ENCODE results near the gene DRD1.

GRCh38 chr5:175422058-175422457 is 21.9 kb downstream of the DRD1 start:
- TF ChIP-seq CTCF (IDR thresholded peaks at IDR 0.05) (no peak), POLR2AphosphoS5 (IDR thresholded peaks at IDR 0.05) (no peak)
